Hypothalamus (tissue), 51 donors: ENCODE measurements around the gene ITM2C.
A peak's percentile ranks its signal among the peaks of the same experiment; 100 is the strongest.

Experiments
- DNase-seq, 51 donors: peaks; one replicate each; lab custom pipeline; 2025; lab: John Stamatoyannopoulos, UW

Gene ITM2C

DNA sequence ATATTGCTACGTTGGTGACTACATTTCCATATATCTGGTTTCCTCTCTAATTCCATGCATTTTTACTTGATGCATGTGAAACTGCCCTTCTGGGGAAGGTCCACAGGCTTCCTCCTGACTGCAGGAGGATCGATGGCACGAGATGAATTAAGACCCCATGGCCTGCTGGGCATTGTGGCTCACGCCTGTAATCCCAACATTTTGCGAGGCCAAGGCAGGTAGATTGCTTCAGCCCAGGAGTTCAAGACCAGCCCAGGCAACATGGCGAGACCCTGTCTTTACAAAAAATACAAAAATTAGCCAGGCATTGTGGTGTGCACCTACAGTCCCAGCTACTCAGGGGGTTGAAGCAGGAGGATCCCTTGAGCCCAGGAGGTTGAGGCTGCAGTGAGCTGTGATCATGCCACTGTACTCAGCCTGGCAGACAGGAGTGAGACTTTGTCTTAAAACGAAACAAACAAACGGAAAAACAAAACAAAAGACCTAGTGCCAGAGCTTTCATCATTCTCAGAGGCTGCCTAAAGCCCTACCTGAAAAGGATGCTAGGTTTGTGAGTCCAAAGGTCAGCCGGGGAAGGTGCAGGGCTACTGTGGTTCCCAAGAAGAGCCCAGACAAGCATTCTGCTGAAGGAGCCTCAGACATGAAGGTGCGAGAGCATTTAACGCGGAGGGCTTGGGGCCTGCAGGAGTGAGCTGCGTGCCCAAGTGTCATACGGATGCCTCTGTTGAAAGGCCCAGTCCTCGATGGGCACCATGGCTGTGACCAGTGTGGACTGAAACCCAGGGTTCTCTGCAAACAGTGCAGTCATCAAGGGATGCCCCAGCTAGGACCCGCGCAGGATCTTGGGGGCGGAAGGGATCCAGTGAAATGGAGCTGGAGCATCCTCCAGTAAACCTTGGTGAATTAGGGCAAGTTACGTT is 38.7 kb downstream of the ITM2C start:
- no peak for DNase-seq

GRCh38 chr2:230904856-230905447 is 40.2 kb downstream of the ITM2C start:
- DNase-seq: no peak

DNA sequence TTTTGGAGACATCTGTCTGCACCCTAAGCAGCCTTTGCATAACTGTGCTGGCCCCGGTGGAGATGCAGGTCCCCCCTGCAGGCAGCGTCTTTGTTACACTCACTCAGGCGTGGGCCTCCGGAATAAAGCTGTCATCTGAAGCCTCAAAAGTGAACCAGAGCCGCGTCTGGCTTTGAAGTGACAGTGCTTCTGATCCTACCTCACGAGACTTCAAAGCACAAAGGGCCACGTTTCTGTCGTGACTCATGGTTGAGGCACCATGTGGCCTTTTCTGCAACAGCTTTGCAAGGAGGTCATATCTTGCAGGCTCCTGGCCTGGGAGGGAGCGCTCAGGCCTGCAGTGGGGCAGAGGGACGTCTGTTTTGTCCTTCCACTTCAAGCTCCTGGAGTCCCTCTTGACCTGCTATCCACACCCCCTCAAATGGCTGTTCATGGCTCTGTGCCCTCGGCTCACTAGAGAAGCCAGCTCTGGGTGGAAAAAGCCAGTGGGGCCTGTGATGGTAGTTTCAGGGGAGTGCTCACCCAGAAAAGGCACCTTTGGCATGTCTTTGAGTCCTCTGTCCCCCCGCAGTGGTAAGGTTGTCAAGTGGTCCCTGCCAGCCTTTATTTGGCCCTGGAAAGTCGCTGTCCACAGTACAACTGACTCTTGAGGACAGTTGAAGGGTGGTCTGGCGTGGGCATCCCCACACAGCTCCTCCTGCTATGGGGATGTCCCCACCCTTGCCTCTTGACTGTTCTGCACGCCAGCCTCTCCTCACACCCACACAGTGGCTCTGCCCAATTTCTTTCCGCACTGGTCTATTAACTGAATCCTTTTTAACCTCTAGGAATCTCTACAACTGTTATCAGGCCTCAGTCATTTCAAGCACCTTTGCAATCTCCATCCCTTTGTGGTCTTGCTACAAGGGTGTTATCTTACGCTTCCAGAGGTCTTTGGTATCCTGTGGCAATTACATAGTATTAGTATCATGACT is 41.0 kb downstream of the ITM2C start:
- no peak for DNase-seq

GRCh38 chr2:230906471-230907230 is 41.9 kb downstream of the ITM2C start:
- DNase-seq: no peak

GRCh38 chr2:230907361-230908091 is 42.8 kb downstream of the ITM2C start:
- DNase-seq: no peak

DNA sequence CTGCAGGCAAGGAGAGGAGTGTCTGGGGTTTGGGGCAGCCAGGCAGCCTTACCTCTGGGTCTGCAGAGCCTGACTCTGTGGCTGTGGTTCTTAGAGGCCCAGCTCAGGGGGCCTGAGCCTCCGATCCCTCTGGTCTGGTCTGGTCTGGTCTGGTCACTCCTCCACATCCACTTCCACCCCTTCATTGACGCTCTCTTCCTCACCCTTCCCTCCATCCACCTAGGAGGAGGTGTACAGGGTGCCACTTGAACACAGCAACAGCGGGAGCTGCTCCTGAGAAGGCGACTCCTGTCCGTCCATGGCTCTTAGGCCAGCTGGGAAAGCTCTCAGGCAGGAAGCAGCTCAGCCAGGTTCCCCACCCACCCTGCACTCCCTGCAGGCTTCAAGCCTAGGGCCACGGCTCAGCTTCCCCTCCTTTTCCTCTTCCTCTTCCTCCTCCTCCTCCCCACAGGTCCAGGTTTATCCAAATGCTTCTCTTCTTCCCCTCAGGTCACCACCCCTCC is 43.4 kb downstream of the ITM2C start:
- no peak for DNase-seq

DNA sequence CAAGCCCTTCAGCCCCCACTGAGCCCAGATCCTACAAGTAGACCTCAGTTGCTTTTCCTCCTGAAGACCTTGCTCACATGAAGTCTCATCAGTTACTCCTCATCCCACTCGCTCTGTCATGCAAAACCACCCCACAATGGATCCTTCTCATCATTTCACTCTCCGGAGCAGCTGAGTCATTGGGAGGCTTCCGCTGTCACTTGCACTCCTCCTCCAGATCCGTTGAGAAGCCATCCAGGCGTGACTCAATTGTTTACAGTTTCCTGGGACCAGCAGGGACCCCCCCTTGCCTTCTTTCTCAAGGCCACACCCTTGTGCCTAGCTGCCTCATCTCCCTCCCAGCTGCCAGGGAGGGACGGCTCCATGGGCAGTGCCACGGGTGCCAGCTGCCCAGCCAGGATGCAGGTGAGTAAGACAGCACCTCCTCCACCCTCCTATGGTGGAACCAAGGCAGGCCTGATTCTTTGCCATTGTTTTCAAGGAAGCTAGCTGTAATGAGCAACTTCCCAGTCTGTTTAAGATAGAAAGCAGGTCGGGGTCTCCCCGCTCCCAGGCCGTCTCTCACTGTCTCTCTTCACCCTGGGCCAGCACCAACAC is 44.0 kb downstream of the ITM2C start:
- DNase-seq: peak in 3 of 51 donors; percentile 17 to 63 (median 61)

GRCh38 chr2:230909841-230910545 is 45.3 kb downstream of the ITM2C start:
- DNase-seq: no peak

DNA sequence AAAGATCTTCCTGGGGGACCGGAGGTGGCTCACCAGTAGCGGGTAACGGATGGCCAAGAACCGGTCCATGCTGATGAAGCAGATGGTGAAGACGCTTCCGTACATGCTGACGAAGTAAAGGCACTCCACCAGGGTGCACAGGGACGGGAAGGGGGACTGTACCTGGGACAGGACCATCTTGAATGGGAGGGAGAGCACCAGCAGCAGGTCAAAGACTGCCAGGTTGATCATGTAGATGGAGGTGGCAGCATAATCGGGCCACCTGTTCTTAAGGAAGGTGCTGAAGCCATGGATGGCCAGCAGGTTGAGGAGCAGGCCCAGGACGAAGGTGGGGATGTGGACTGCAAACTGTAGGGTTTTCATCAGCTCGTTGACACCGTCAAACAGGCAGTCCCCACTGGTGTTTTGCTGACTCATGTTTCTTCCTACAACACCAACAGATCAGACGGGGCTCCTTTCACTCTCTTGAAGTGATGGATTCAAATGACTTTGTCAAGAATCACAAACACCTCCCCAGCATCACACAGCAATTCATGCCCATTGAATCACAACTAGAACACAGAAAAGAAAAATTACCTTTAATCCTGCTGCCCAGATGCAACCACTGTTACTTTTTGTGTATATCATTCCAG is 45.9 kb downstream of the ITM2C start:
- no peak for DNase-seq

DNA sequence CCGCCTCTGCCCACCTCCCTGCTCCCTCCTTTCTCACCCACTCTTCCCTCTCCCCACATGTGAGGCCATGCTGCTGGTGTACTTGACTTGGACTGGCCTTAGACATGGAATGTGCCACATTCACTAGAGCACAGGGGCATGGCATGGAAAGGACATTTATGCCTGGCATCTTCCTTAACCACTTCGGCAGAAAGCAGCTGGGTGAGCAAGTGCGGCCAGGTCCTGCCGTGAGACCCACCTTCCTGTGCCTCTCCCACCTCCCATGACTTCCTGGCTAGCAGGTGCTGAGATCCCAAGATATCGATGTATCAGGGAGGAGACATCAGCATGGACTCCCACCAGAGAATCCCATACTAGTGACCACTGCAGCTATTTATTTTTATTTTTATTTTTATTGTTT is 47.3 kb downstream of the ITM2C start:
- no peak for DNase-seq

DNA sequence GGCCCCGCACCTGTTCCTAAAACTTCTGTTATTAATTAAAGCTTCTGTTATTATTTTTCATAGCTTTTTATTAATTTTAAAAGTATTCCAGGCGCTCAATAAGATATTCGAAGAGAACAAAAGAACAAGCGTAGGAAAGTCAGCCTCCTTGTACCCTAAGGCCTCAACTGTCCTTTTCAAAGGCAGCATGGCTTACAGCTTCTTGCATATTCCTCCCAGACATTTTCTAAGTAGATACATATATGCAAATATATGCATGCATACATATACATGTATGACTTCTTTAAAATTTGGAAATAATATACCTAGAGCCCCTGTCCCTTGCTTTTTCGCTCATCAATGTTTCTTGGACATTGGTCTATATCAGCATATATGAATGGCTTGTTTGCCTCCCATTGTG is 48.0 kb downstream of the ITM2C start:
- no peak for DNase-seq

GRCh38 chr2:230913406-230914143 is 48.8 kb downstream of the ITM2C start:
- DNase-seq: peak in 10 of 51 donors; percentile 8 to 34 (median 20)

DNA sequence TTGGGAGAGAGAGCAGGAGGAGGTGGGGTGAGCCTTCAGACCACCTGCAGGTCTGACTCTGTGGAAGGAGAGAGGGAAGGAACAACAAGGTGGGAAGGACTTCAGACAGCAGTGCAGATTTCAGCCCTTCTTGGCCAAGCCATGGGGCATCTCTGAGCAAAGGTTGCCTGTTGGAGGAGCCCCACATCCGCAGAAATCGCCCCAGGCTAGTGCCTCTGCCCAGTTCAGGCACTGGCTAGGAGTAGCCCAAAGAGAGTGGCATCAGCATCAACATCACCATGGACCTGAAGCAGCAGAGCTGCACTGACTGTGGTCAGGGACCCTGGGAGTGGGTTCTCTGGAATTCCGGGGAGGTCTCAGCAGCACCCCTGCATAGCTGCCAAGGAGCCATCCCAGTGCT is 50.1 kb downstream of the ITM2C start:
- no peak for DNase-seq

DNA sequence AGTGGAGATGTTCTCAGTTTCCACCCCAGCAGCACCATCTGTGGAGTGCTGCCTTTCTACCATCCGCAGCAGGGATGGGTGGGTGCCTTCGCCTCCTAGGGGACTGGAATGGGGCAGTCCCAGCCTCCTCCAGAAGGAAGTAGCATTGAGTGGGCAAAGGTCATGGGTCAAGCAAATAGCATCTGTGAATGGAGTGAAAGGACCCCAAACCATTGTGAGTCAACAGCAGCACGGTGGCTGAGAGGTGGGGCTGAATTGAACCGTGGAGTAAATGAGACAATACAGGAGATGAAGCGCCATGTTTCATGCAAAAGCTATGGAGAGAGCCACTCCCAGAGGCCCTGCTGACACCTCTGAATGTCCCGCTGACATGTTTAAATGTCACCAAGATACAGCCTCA is 50.6 kb downstream of the ITM2C start:
- DNase-seq: no peak

DNA sequence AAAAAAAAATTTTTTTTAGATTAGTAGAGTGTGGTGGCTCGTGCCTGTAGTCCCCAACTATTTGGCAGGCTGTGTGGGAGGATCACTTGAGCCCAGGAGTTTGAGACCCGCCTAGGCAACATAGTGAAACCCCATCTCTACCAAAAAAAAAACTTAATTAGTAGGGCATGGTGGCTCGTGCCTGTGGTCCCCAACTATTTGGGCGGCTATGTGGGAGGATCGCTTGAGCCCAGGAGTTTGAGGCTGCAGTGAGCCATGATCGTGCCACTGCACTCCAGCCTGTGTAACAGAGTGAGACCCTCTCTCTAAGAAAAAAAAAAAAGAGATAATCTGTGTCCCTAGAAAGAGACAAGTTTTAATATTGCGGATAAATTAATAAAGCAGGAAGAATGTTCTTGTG is 51.5 kb downstream of the ITM2C start:
- no peak for DNase-seq

GRCh38 chr2:230919240-230919639 is 54.5 kb downstream of the ITM2C start:
- DNase-seq: no peak

- no peak for DNase-seq
Measured at GRCh38 chr2:230919681-230920080, 54.9 kb downstream of the ITM2C start.
